Activated CD4-positive, CD25-positive, alpha-beta regulatory T cell treated with anti-CD3 and anti-CD28 coated beads, Interleukin-2, amount 50 U/mL, for 72 hours (primary cell): ENCODE measurements around the gene RAB9B.

Source experiments
- DNase-seq: peaks from one replicate; pipeline ENCODE4 v3.0.0; 2021

Gene RAB9B

GRCh38 chrX:103806862-103807474 is 25.1 kb downstream of the RAB9B start:
- no peak for DNase-seq

GRCh38 chrX:103805860-103806259 is 26.2 kb downstream of the RAB9B start:
- no peak for DNase-seq

GRCh38 chrX:103800318-103800717 is 31.7 kb downstream of the RAB9B start:
- no peak for DNase-seq

- no peak for DNase-seq
These were observed 34.4 kb downstream of the RAB9B start for GRCh38 chrX:103797691-103798090.

GRCh38 chrX:103794119-103794518 is 37.9 kb downstream of the RAB9B start:
- DNase-seq = no peak

- DNase-seq = no peak
These were observed 38.5 kb downstream of the RAB9B start for GRCh38 chrX:103793545-103793940.

GRCh38 chrX:103792916-103793544 is 39.0 kb downstream of the RAB9B start:
- no peak for DNase-seq

- DNase-seq = no peak
These were observed 40.1 kb downstream of the RAB9B start for GRCh38 chrX:103791826-103792485.

- no peak for DNase-seq
These were observed 40.8 kb downstream of the RAB9B start for GRCh38 chrX:103791228-103791627.

- no peak for DNase-seq
These were observed 43.1 kb downstream of the RAB9B start for GRCh38 chrX:103789004-103789403.

GRCh38 chrX:103783971-103784370 is 48.1 kb downstream of the RAB9B start:
- DNase-seq = no peak

- no peak for DNase-seq
These were observed 48.9 kb downstream of the RAB9B start for GRCh38 chrX:103783196-103783595.

GRCh38 chrX:103782640-103783039 is 49.4 kb downstream of the RAB9B start:
- no peak for DNase-seq

- no peak for DNase-seq
These were observed 50.4 kb downstream of the RAB9B start for GRCh38 chrX:103781706-103782105.

- DNase-seq = no peak
These were observed 51.0 kb downstream of the RAB9B start for GRCh38 chrX:103781062-103781402.

- DNase-seq = no peak
These were observed 51.6 kb downstream of the RAB9B start for GRCh38 chrX:103780336-103781061.

- DNase-seq = no peak
These were observed 52.8 kb downstream of the RAB9B start for GRCh38 chrX:103779141-103779789.

GRCh38 chrX:103776546-103776945 is 55.5 kb downstream of the RAB9B start, which contains the start of gene PLP1:
TSS of gene PLP1 (plus strand) at chrX:103776840. CDS start at chrX:103776996, 156 bp downstream.
- DNase-seq = no peak

GRCh38 chrX:103774070-103774642 is 57.9 kb downstream of the RAB9B start:
- no peak for DNase-seq

- DNase-seq = no peak
These were observed 58.6 kb downstream of the RAB9B start for GRCh38 chrX:103773445-103773844.
